GM19438 (cell line): Measurements from ENCODE around the gene EDEM1.
A peak's percentile ranks its signal among the peaks of the same experiment; 100 is the strongest.
"Not testable (repeated sequence)": the region's sequence is repeated elsewhere in the genome, so short reads cannot be mapped to it uniquely, and the experiment has no call there.

Source experiments
- ATAC-seq: cut with Tn5 transposase; IDR thresholded peaks from one replicate; pipeline ENCODE4 v1.9.1; 2021; ENCODE audit warnings: low read depth; ENCODE audit not compliant: unreplicated experiment

The EDEM1 gene

GRCh38 chr3:5170975-5171374 lies 16.5 kb upstream of the EDEM1 start:
- ATAC-seq = no peak

- no peak for ATAC-seq
Measured at GRCh38 chr3:5172018-5172417, 15.5 kb upstream of the EDEM1 start.

GRCh38 chr3:5179036-5179435 lies 8.5 kb upstream of the EDEM1 start:
- ATAC-seq = not testable (repeated sequence)

GRCh38 chr3:5181469-5182141 lies 5.9 kb upstream of the EDEM1 start:
- peak; percentile 58 for ATAC-seq

GRCh38 chr3:5183714-5184113 lies 3.8 kb upstream of the EDEM1 start:
- not testable (repeated sequence) for ATAC-seq

GRCh38 chr3:5184499-5184898 lies 3.0 kb upstream of the EDEM1 start:
- ATAC-seq = no peak

GRCh38 chr3:5185093-5185673 lies 2.3 kb upstream of the EDEM1 start:
- ATAC-seq = no peak

- ATAC-seq = no peak
Measured at GRCh38 chr3:5186089-5186857, 1.2 kb upstream of the EDEM1 start.

- ATAC-seq = no peak
Measured at GRCh38 chr3:5186858-5187155, 700 bp upstream of the EDEM1 start.

- peak; percentile 4 for ATAC-seq
Measured at GRCh38 chr3:5187920-5188418, 462 bp downstream of the EDEM1 start.

- no peak for ATAC-seq
Measured at GRCh38 chr3:5188419-5189221, 1.1 kb downstream of the EDEM1 start.

GRCh38 chr3:5190147-5190791 lies 2.8 kb downstream of the EDEM1 start:
- ATAC-seq = no peak

GRCh38 chr3:5191555-5192304 lies 4.2 kb downstream of the EDEM1 start:
- ATAC-seq = no peak

GRCh38 chr3:5192571-5193365 lies 5.3 kb downstream of the EDEM1 start:
- no peak for ATAC-seq

GRCh38 chr3:5194341-5194740 lies 6.8 kb downstream of the EDEM1 start:
- ATAC-seq = no peak

GRCh38 chr3:5194801-5195509 lies 7.4 kb downstream of the EDEM1 start:
- ATAC-seq = no peak

GRCh38 chr3:5195605-5196004 lies 8.1 kb downstream of the EDEM1 start:
- no peak for ATAC-seq

GRCh38 chr3:5197022-5197421 lies 9.5 kb downstream of the EDEM1 start:
- ATAC-seq = no peak
